Loucy (cell line): ENCODE results near the gene UBL7.

Experiments
- H2AFZ ChIP-seq: fragments of 200-600 bp; sonication (generic); 2 replicates; pipeline ENCODE4 v1.6.0; 2016; ENCODE audit warnings: antibody characterized with exemption, mild to moderate bottlenecking, low read length, moderate library complexity
- H3F3A ChIP-seq: fragments of 200-600 bp; 2 replicates; pipeline ENCODE4 v1.6.0; 2016; ENCODE audit warnings: antibody characterized with exemption, low read depth, mild to moderate bottlenecking
- H3K27me3 ChIP-seq: fragments of 200-600 bp; sonication (generic); 2 replicates; pipeline ENCODE4 v1.6.1; 2014; ENCODE audit warnings: low read length, mild to moderate bottlenecking; ENCODE audit not compliant: insufficient read depth, poor library complexity, severe bottlenecking
- H3K36me3 ChIP-seq: fragments of 200-600 bp; sonication (generic); 2 replicates; pipeline ENCODE4 v1.6.1; 2016; ENCODE audit warnings: low read length; ENCODE audit not compliant: insufficient read depth
- H3K4me1 ChIP-seq: fragments of 200-600 bp; sonication (generic); 2 replicates; pipeline ENCODE4 v1.5.1; 2014; ENCODE audit warnings: low read length, mild to moderate bottlenecking; ENCODE audit not compliant: insufficient read depth, poor library complexity, severe bottlenecking
- H3K4me2 ChIP-seq: fragments of 200-600 bp; sonication (generic); 2 replicates; pipeline ENCODE4 v1.6.0; 2014; ENCODE audit warnings: antibody characterized with exemption, low read length, low read depth, mild to moderate bottlenecking; ENCODE audit not compliant: poor library complexity, severe bottlenecking
- H3K4me3 ChIP-seq: fragments of 200-600 bp; sonication (generic); 2 replicates; pipeline ENCODE4 v1.5.1; 2014; ENCODE audit warnings: low read length, mild to moderate bottlenecking, mixed read lengths; ENCODE audit not compliant: poor library complexity, severe bottlenecking
- H3K79me2 ChIP-seq: fragments of 200-600 bp; sonication (generic); 2 replicates; pipeline ENCODE4 v1.6.1; 2014; ENCODE audit warnings: low read length; ENCODE audit not compliant: insufficient read depth
- H3K9ac ChIP-seq: fragments of 200-600 bp; sonication (generic); 2 replicates; pipeline ENCODE4 v1.6.0; 2014; ENCODE audit warnings: mild to moderate bottlenecking, low read depth, low read length, moderate library complexity; ENCODE audit not compliant: poor library complexity, severe bottlenecking
- H3K9me2 ChIP-seq: fragments of 200-600 bp; sonication (generic); replicated peaks from 2 replicates; pipeline ENCODE4 v1.6.1; 2016; ENCODE audit warnings: low read depth, low read length, mixed read lengths
- H3K9me3 ChIP-seq: fragments of 200-600 bp; sonication (generic); 2 replicates; pipeline ENCODE4 v1.6.1; 2014; ENCODE audit warnings: mild to moderate bottlenecking, antibody characterized with exemption, low read length, low read depth; ENCODE audit not compliant: insufficient read depth
- H4K20me1 ChIP-seq: fragments of 200-600 bp; sonication (generic); 2 replicates; pipeline ENCODE4 v1.6.0; 2014; ENCODE audit warnings: antibody characterized with exemption, low read length, mild to moderate bottlenecking; ENCODE audit not compliant: insufficient read depth, poor library complexity, severe bottlenecking
- CTCF ChIP-seq: fragments of 200-600 bp; sonication (generic); conservative IDR thresholded peaks from 2 replicates; pipeline ENCODE4 v1.5.1; 2014; ENCODE audit warnings: mild to moderate bottlenecking, antibody characterized with exemption, low read length
- EZH2phosphoT487 ChIP-seq: fragments of 200-600 bp; IDR thresholded peaks from 2 replicates; pipeline ENCODE4 v1.6.1; 2018; ENCODE audit warnings: antibody characterized with exemption, mild to moderate bottlenecking, moderate library complexity, borderline replicate concordance

The UBL7 gene

GRCh38 chr15:74449095-74449494 is 11.9 kb downstream of the UBL7 start:
- Histone ChIP-seq H3K9ac (no peak overlapping the region), H3K9me3 (no peaks in the 10 kb centered on the region), H3K9me2 (no peaks in the 10 kb centered on the region), H3K4me2 (no peak overlapping the region), H3K27me3 (no peaks in the 10 kb centered on the region), H3K36me3 (peaks cover 55% of the 10 kb centered on the region; the same call in 1 of the 2 replicates), H3K4me1 (peaks cover 12% of the 10 kb centered on the region), H4K20me1 (no peaks in the 10 kb centered on the region), H3K79me2 (no peaks in the 10 kb centered on the region), H3K4me3 (no peak overlapping the region), H3F3A (no peaks in the 10 kb centered on the region), H2AFZ (no peak overlapping the region)
- no peak for TF ChIP-seq EZH2phosphoT487
- no peak for TF ChIP-seq CTCF

GRCh38 chr15:74445816-74446763 is 14.9 kb downstream of the UBL7 start:
- no peak overlapping the region for H2AFZ ChIP-seq
- no peaks in the 10 kb centered on the region for H3K79me2 ChIP-seq
- H3K9me2 ChIP-seq, result no peaks in the 10 kb centered on the region
- no peaks in the 10 kb centered on the region for H3K27me3 ChIP-seq
- no peak for TF ChIP-seq EZH2phosphoT487
- TF ChIP-seq CTCF, result no peak
- H4K20me1 ChIP-seq, result no peaks in the 10 kb centered on the region
- H3K4me2 ChIP-seq, result no peak overlapping the region
- H3K36me3 ChIP-seq, result peaks cover 53% of the 10 kb centered on the region; the same call in 1 of the 2 replicates
- H3K9me3 ChIP-seq, result no peaks in the 10 kb centered on the region
- peaks cover 4% of the 10 kb centered on the region for H3K4me1 ChIP-seq
- H3K9ac ChIP-seq, result no peak overlapping the region
- no peak overlapping the region for H3K4me3 ChIP-seq
- no peaks in the 10 kb centered on the region for H3F3A ChIP-seq

GRCh38 chr15:74444106-74445062 is 16.6 kb downstream of the UBL7 start:
- Histone ChIP-seq H3K9me3 (no peaks in the 10 kb centered on the region), H3F3A (no peaks in the 10 kb centered on the region), H3K4me1 (peaks cover 4% of the 10 kb centered on the region), H3K36me3 (peaks cover 47% of the 10 kb centered on the region; the same call in 1 of the 2 replicates), H3K9ac (no peak overlapping the region), H3K9me2 (no peaks in the 10 kb centered on the region), H3K79me2 (no peaks in the 10 kb centered on the region), H3K4me2 (no peak overlapping the region), H2AFZ (no peak overlapping the region), H4K20me1 (no peaks in the 10 kb centered on the region), H3K4me3 (no peak overlapping the region), H3K27me3 (no peaks in the 10 kb centered on the region)
- TF ChIP-seq EZH2phosphoT487, result no peak
- no peak for TF ChIP-seq CTCF
